Esophagus muscularis mucosa (tissue), 4 donors: ENCODE measurements around the gene ARHGEF6.

ENCODE experiments used
- CTCF ChIP-seq, 3 experiments: fragments of 200-600 bp in 2 of 3; fragments of 450-650 bp in 1 of 3; sonication (generic) in 2 of 3; IDR thresholded peaks; one replicate each; pipeline ENCODE4 v1.5.1; 2017 to 2019; ENCODE audit warnings: antibody characterized with exemption in 3 of 3, mild to moderate bottlenecking in 2 of 3, moderate library complexity in 1 of 3
- EP300 ChIP-seq: sonication (generic); formaldehyde crosslinking; IDR thresholded peaks from one replicate; pipeline ENCODE4 v1.6.1; 2017; ENCODE audit warnings: antibody characterized with exemption
- POLR2A ChIP-seq: fragments of 450-650 bp; IDR thresholded peaks from one replicate; pipeline ENCODE4 v1.6.1; 2017; ENCODE audit warnings: antibody characterized with exemption, moderate library complexity, mild to moderate bottlenecking, low read depth
- POLR2AphosphoS5 ChIP-seq, 2 donors: sonication (generic); formaldehyde crosslinking; IDR thresholded peaks; one replicate each; pipeline ENCODE4 v1.6.1; 2017; ENCODE audit warnings: antibody characterized with exemption in 2 of 2

DNA sequence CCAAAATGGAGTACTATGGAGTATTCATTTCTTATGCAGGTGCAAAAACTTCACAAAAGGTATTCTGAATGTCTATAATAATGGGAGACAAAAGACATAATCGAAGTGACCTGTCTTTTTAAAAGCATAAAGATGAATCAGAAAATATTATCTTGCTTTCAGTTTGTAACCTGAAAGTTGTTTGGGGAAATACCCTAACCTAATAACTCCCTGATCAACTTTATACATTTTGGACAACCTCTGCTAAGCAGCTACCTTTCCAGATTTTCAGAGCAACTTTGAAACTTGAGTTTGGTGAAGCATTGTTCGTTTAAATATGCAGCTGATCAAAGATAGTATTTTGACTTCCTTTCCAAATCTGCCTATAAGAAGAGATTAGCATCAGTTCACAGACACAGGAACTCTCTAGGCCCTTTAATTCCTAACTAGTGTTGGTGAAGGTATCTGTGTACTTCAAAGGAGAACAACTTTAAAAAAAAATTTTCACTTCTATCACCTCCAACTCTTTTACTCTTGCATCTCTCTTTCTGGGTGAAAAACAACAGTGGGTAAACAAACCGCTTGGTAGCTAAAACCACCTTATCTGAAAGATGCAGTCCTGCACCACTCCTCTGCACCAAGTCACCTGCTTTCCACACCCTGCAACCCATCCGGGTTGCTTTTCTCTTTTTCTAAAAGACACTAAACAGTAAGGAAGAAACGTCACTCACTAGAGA, 106.3 kb downstream of the ARHGEF6 start:
- TF ChIP-seq POLR2A (no peak), CTCF (IDR thresholded peaks at IDR 0.05) (no peak), POLR2AphosphoS5 (IDR thresholded peaks at IDR 0.05) (no peak), EP300 (no peak)
